Measurements from ENCODE around the gene PTRH1. TPM values are rescaled to one million over a fixed set of nuclear protein-coding genes. Genes with fewer than 3 reads are reported as not detected.
A peak's percentile ranks its signal among the peaks of the same experiment; 100 is the strongest.

PTRH1 gene
- total RNA-seq, 4 donors from 2014 or later: 16.9 to 38.6 (median 26.3) TPM

DNA sequence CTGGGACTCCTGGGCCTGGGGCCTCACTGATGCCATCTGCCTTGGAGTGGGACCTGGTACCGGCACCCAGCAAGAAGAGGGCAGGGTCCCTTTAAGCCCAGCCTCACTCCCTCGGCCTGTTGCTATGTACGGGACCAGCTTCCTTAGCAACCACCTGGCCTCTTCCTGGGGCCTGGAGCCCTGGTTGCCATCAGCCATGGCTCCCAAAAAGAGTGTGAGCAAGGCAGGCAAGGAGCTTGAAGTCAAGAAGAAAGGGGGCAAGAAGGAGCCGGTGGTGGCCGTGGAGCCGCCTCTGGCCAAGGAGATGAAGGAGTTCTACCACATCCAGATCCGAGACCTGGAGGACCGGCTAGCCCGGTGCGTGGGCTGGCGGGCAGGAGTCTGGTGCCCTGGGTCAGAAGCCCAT lies 8.6 kb downstream of the PTRH1 start, which contains the start of gene CFAP157:
Gene CFAP157 (plus strand): TSS at position 153 of the 406 bp plus-strand sequence. CDS start 44 bp downstream, at position 197.
- H3K27ac ChIP-seq: no peak within 1 kb of the TSS
- ATAC-seq (no peak), DNase-seq (no peak)
- no peaks in the 10 kb centered on the region for H3K36me3 ChIP-seq
- no peaks in the 10 kb centered on the region for H3K4me1 ChIP-seq
- intact Hi-C loops (cut with DNase I; ENCODE audit: low total_unique reads): no loop called here
- H3K27me3 ChIP-seq: no peaks in the 10 kb centered on the region
- in situ Hi-C loops (cut with MboI; ENCODE audit: low sequenced_read_pairs in 4 of 4): no loop called here
- no peak within 1 kb of the TSS for H3K4me3 ChIP-seq
- TF ChIP-seq, protein P1, sequence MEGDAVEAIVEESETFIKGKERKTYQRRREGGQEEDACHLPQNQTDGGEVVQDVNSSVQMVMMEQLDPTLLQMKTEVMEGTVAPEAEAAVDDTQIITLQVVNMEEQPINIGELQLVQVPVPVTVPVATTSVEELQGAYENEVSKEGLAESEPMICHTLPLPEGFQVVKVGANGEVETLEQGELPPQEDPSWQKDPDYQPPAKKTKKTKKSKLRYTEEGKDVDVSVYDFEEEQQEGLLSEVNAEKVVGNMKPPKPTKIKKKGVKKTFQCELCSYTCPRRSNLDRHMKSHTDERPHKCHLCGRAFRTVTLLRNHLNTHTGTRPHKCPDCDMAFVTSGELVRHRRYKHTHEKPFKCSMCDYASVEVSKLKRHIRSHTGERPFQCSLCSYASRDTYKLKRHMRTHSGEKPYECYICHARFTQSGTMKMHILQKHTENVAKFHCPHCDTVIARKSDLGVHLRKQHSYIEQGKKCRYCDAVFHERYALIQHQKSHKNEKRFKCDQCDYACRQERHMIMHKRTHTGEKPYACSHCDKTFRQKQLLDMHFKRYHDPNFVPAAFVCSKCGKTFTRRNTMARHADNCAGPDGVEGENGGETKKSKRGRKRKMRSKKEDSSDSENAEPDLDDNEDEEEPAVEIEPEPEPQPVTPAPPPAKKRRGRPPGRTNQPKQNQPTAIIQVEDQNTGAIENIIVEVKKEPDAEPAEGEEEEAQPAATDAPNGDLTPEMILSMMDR (IDR thresholded peaks at IDR 0.05 in 4 of 5, conservative IDR thresholded peaks at IDR 0.05 in 1 of 5): no peak
- no peak for TF ChIP-seq POLR2A (IDR thresholded peaks at IDR 0.05)
- H3K9me3 ChIP-seq: no peaks in the 10 kb centered on the region

GRCh38 chr9:127705577-127706379 lies 9.7 kb downstream of the PTRH1 start:
- Histone ChIP-seq H3K27ac (no peak overlapping the region), H3K9me3 (no peaks in the 10 kb centered on the region), H3K4me1 (peaks cover under 1 to 2% of the 10 kb centered on the region in 2 donors), H3K27me3 (no peaks in the 10 kb centered on the region), H3K36me3 (no peaks in the 10 kb centered on the region), H3K4me3 (no peak overlapping the region)
- no peak for ATAC-seq
- no peak for DNase-seq
- no peak for TF ChIP-seq POLR2A (IDR thresholded peaks at IDR 0.05)
- TF ChIP-seq, protein P1 (IDR thresholded peaks at IDR 0.05 in 4 of 5, conservative IDR thresholded peaks at IDR 0.05 in 1 of 5): no peak
- in situ Hi-C loops (cut with MboI; ENCODE audit: low sequenced_read_pairs in 4 of 4): no loop called here
- intact Hi-C loops (cut with DNase I; ENCODE audit: low total_unique reads): no loop called here

GRCh38 chr9:127703289-127703946 lies 12.0 kb downstream of the PTRH1 start:
- H3K27ac ChIP-seq: no peak overlapping the region
- in situ Hi-C loops (cut with MboI; ENCODE audit: low sequenced_read_pairs in 4 of 4) (no loop called here), intact Hi-C loops (cut with DNase I; ENCODE audit: low total_unique reads) (no loop called here)
- DNase-seq (no peak), ATAC-seq (no peak)
- H3K9me3 ChIP-seq: no peaks in the 10 kb centered on the region
- peaks cover 13 to 20% of the 10 kb centered on the region in 2 donors for H3K4me1 ChIP-seq
- no peaks in the 10 kb centered on the region for H3K27me3 ChIP-seq
- H3K36me3 ChIP-seq: no peaks in the 10 kb centered on the region
- H3K4me3 ChIP-seq: no peak overlapping the region
- TF ChIP-seq, protein P1 (IDR thresholded peaks at IDR 0.05 in 4 of 5, conservative IDR thresholded peaks at IDR 0.05 in 1 of 5): no peak

DNA sequence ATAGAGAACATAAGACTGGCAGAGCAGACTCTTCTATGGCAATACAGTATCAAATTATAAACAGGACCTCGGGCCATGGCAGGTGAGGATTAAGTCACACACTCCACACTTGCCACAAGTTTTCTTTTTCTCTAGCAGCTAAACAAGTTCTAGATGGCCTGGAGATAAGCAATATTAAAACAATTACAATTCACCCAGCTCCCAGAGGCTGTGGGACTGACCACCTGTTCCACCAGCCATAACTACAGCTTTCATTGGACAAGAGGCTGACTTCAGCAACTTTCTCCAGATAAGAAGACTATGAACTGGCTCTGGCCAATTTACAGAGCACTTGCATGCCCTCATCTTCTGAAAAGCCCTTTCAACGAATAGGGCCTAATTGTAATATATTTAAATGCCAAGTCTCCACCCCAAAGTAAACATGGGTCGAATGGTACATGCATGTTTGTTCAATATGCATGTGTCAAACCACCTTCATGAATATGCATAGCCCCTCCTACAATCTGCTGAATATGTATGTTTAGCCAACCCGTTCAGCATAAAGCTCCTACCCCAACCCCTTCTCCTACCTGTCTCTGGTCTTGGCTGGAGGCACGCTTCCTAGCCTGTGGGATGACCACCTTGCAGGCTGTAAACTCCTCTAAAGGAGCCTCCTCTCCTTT lies 14.7 kb downstream of the PTRH1 start:
- DNase-seq (no peak), ATAC-seq (peak in 1 of 2 donors; percentile 44)
- Histone ChIP-seq H3K9me3 (no peaks in the 10 kb centered on the region), H3K36me3 (no peaks in the 10 kb centered on the region), H3K4me1 (peaks cover 13 to 20% of the 10 kb centered on the region in 2 donors), H3K4me3 (no peak overlapping the region), H3K27ac (peak overlapping the region; percentile 85 to 96 (median 91)), H3K27me3 (no peaks in the 10 kb centered on the region)
- TF ChIP-seq POLR2A (IDR thresholded peaks at IDR 0.05): no peak
- TF ChIP-seq, protein P1 (IDR thresholded peaks at IDR 0.05 in 4 of 5, conservative IDR thresholded peaks at IDR 0.05 in 1 of 5): no peak
- in situ Hi-C loops (cut with MboI; ENCODE audit: low sequenced_read_pairs in 4 of 4): no loop called here
- intact Hi-C loops (cut with DNase I; ENCODE audit: low total_unique reads): loop anchor here (1.0 kb wide), 1 partner anchor 15 kb away; the partner anchor contains the start of gene PTRH1
